Muscle of leg (tissue), 11 donors: ENCODE results near the gene RHOBTB3. TPM values are rescaled to one million over a fixed set of nuclear protein-coding genes. Genes with fewer than 3 reads are reported as not detected.
A peak's percentile ranks its signal among the peaks of the same experiment; 100 is the strongest.

Experiments
- DNase-seq: peaks from one replicate; pipeline ENCODE4 v3.0.0; 2013
- H3K27ac ChIP-seq: one replicate; pipeline ENCODE4 v1.5.1; 2013; ENCODE audit warnings: mild to moderate bottlenecking, low read length, control low read depth
- H3K27me3 ChIP-seq: one replicate; pipeline ENCODE4 v1.6.1; 2013; ENCODE audit warnings: low read length; ENCODE audit not compliant: control insufficient read depth, insufficient read depth
- H3K36me3 ChIP-seq: one replicate; pipeline ENCODE4 v1.6.1; 2013; ENCODE audit warnings: low read length; ENCODE audit not compliant: control insufficient read depth, insufficient read depth
- H3K4me1 ChIP-seq: one replicate; pipeline ENCODE4 v1.6.1; 2013; ENCODE audit warnings: low read length; ENCODE audit not compliant: control insufficient read depth, insufficient read depth
- H3K4me3 ChIP-seq: one replicate; pipeline ENCODE4 v1.5.1; 2013; ENCODE audit warnings: low read length, control low read depth
- H3K9me3 ChIP-seq: replicated peaks from 2 replicates; pipeline ENCODE4 v1.6.1; 2013; ENCODE audit warnings: low read depth, low read length; ENCODE audit not compliant: control insufficient read depth
- WGBS: methylation state at CpG from one replicate; pipeline ENCODE4 v1.1.5; 2013; ENCODE audit warnings: missing lambda C conversion rate; ENCODE audit not compliant: insufficient coverage; 5-methylcytosine and 5-hydroxymethylcytosine counted together
- polyA plus RNA-seq, 8 donors: library from polyadenylated mRNA; unstranded; fragments of 120-200 nt; gene quantifications; one replicate each; pipeline versions ENCODE4 v1.2.1 to v1.2.3, GENCODE V29; 2013; ENCODE audit warnings: inconsistent platforms in 1 of 8, low replicate concordance in 1 of 8; ENCODE audit not compliant: insufficient read length in 8 of 8, insufficient read depth in 1 of 8
- total RNA-seq: library from RNA; stranded (reverse); fragments of 120-200 nt; gene quantifications from one replicate; pipeline ENCODE4 v1.2.4, GENCODE V29; 2013

Gene RHOBTB3
- total and polyA plus RNA-seq, 9 donors: 63.6 to 153 (median 91.2) TPM

DNA sequence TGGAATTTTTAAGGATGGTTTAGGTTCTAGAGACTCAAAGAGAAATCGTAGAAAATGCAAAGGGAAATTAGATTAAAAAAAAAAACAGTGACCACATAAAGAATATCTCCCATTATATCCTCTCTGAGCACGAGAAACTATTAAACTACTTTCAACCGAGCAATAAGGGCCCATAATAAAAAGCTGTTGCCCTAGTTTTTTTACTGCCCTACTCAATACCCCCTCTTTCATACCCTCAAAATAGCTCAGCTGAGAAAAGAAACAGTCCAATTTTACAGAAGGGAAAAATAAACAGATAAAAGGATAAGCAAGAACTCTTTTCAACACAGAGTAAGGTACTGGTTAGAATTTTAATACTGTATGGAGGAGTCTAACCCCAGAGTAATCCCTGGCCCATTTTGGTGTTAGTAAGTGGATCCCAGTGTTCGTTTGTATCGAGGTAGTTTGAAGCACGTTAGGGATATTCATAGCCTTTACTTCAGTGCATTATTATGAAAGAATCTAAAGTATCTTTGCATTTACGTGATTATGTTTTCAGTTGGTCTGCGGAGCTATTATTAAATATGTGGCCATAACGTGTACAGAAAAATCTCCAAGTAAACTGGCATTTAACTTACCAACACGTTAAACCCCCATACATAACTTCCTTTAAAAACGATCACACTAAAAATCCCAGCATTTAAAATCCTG, 980 bp upstream of the RHOBTB3 start:
- Histone ChIP-seq H3K4me3 (peak overlapping the region; percentile 87), H3K27me3 (no peaks in the 10 kb centered on the region), H3K9me3 (no peaks in the 10 kb centered on the region), H3K27ac (peak overlapping the region; percentile 95), H3K36me3 (no peaks in the 10 kb centered on the region), H3K4me1 (peaks cover 19% of the 10 kb centered on the region)
- DNase-seq: no peak
- WGBS: no CpG with 5 or more reads among the region's 11 CpGs

- 0% methylated on average over 57 of the region's 64 CpGs for WGBS
- H3K27me3 ChIP-seq: no peaks in the 10 kb centered on the region
- H3K36me3 ChIP-seq: no peaks in the 10 kb centered on the region
- H3K9me3 ChIP-seq: no peaks in the 10 kb centered on the region
- H3K4me1 ChIP-seq: peaks cover 15% of the 10 kb centered on the region
- peak overlapping the region; percentile 87 for H3K4me3 ChIP-seq
- peak; percentile 72 for DNase-seq
- H3K27ac ChIP-seq: peak overlapping the region; percentile 95
These were observed 727 bp downstream of the RHOBTB3 start for GRCh38 chr5:95731571-95732554.

DNA sequence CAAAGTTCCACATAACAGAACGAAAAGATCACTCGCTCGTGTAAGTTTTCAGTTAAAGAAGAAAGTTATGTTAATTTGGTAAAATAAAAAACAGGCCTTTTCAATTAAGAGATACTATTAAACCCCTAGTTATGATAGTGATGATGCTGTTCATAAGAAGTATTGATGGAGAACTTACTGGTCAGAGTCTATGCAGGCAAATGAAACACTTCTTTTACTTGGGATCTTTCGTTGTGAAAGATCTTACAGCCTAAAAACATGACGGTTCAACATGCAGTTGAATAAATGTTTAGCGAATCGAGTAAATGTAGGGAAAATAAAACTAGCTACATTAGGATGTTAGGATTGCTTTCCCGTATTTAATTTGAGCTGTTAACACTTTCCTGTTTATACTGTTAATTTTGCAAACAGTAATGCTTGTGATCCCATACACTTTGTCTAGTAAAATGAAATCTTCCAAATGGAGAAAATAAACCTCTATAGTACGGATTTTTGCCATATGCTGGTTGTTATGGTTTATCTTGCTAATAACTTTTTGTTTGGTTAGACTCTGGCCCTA, 2.0 kb downstream of the RHOBTB3 start:
- Histone ChIP-seq H3K27me3 (no peaks in the 10 kb centered on the region), H3K27ac (peak overlapping the region; percentile 95), H3K36me3 (peaks cover 9% of the 10 kb centered on the region), H3K4me3 (peak overlapping the region; percentile 87), H3K4me1 (peaks cover 11% of the 10 kb centered on the region), H3K9me3 (no peaks in the 10 kb centered on the region)
- DNase-seq: peak; percentile 41
- 71% methylated on average over 1 of the region's 9 CpGs for WGBS

- no CpG with 5 or more reads among the region's 2 CpGs for WGBS
- peaks cover 18% of the 10 kb centered on the region for H3K36me3 ChIP-seq
- peak overlapping the region; percentile 7 for H3K4me3 ChIP-seq
- no peaks in the 10 kb centered on the region for H3K27me3 ChIP-seq
- peak; percentile 77 for DNase-seq
- H3K4me1 ChIP-seq: peaks cover 4% of the 10 kb centered on the region
- H3K9me3 ChIP-seq: no peaks in the 10 kb centered on the region
- H3K27ac ChIP-seq: peak overlapping the region; percentile 75
These were observed 3.1 kb downstream of the RHOBTB3 start for GRCh38 chr5:95734187-95734586.

- peak; percentile 84 for DNase-seq
- Histone ChIP-seq H3K36me3 (peaks cover 23% of the 10 kb centered on the region), H3K27ac (peak overlapping the region; percentile 75), H3K9me3 (no peaks in the 10 kb centered on the region), H3K4me1 (peaks cover 4% of the 10 kb centered on the region), H3K27me3 (no peaks in the 10 kb centered on the region), H3K4me3 (no peak overlapping the region)
- no CpG with 5 or more reads among the region's 2 CpGs for WGBS
These were observed 3.8 kb downstream of the RHOBTB3 start for GRCh38 chr5:95734906-95735305.

GRCh38 chr5:95735406-95735805, 4.3 kb downstream of the RHOBTB3 start:
- Histone ChIP-seq H3K4me3 (no peak overlapping the region), H3K9me3 (no peaks in the 10 kb centered on the region), H3K27me3 (no peaks in the 10 kb centered on the region), H3K36me3 (peaks cover 25% of the 10 kb centered on the region), H3K27ac (peak overlapping the region; percentile 75), H3K4me1 (peaks cover 4% of the 10 kb centered on the region)
- WGBS: 0% methylated on average over 1 of the region's 1 CpG
- no peak for DNase-seq

DNA sequence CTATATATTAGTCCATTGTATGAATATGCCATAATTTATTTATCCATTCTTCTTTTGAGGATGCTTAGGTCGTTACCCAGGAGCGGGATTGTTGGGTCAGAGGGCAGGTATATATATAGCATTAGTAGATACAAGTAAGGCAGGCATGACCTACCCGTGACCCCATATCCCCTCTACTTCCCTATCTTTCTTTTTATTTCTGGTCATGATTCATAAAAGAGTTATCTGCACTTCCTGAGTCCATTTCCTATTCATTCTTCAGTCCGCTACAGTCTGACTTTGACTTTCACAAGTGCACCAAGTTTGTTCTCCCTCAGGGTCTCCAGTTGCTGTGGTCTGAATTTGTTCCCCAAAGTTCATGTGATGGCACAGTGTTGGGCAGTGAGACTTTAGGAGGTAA, 6.9 kb downstream of the RHOBTB3 start:
- no peaks in the 10 kb centered on the region for H3K27me3 ChIP-seq
- peaks cover 4% of the 10 kb centered on the region for H3K4me1 ChIP-seq
- 100% methylated on average over 1 of the region's 4 CpGs for WGBS
- H3K4me3 ChIP-seq: no peak overlapping the region
- H3K27ac ChIP-seq: no peak overlapping the region
- peaks cover 27% of the 10 kb centered on the region for H3K36me3 ChIP-seq
- DNase-seq: no peak
- H3K9me3 ChIP-seq: no peaks in the 10 kb centered on the region

DNA sequence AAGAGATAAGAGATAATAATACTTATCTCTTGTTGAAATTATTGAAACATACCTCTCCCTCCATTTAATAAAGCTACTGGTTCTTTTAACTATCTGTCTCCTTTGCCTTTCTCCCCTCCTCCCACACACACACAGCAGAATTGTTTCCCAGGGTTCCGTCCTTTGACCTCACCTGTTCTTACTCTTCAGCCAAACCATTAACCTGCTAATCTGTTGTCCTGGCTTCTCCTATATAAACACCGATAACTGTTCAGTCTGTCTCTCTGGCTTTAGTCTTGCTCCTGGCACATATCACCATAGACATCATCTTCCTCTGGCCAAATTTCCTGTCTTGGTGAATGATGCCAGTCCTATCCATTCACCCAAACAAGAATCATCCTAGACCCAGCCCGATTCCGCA, 7.7 kb downstream of the RHOBTB3 start:
- H3K36me3 ChIP-seq: peaks cover 31% of the 10 kb centered on the region
- no peak overlapping the region for H3K27ac ChIP-seq

GRCh38 chr5:95739857-95740256, 8.7 kb downstream of the RHOBTB3 start:
- Histone ChIP-seq H3K27ac (no peak overlapping the region), H3K27me3 (no peaks in the 10 kb centered on the region), H3K36me3 (peaks cover 38% of the 10 kb centered on the region), H3K4me3 (no peak overlapping the region), H3K9me3 (no peaks in the 10 kb centered on the region), H3K4me1 (peaks cover 6% of the 10 kb centered on the region)
- no CpG with 5 or more reads among the region's 2 CpGs for WGBS
- no peak for DNase-seq

More for the DNA sequence above, 7.7 kb downstream of the RHOBTB3 start:
- 100% methylated on average over 2 of the region's 4 CpGs for WGBS
- H3K27me3 ChIP-seq: no peaks in the 10 kb centered on the region
- H3K4me1 ChIP-seq: peaks cover 6% of the 10 kb centered on the region
- DNase-seq: no peak
- H3K4me3 ChIP-seq: no peak overlapping the region
- H3K9me3 ChIP-seq: no peaks in the 10 kb centered on the region

- WGBS: no CpG with 5 or more reads among the region's 4 CpGs
These were observed 10.3 kb downstream of the RHOBTB3 start for GRCh38 chr5:95741458-95741857.

More at GRCh38 chr5:95741458-95741857, 10.3 kb downstream of the RHOBTB3 start:
- Histone ChIP-seq H3K36me3 (peaks cover 41% of the 10 kb centered on the region), H3K27ac (no peak overlapping the region), H3K27me3 (no peaks in the 10 kb centered on the region), H3K9me3 (no peaks in the 10 kb centered on the region), H3K4me3 (no peak overlapping the region), H3K4me1 (peaks cover 2% of the 10 kb centered on the region)
- no peak for DNase-seq
